Tibial nerve (tissue), 4 donors: ENCODE data around the gene MSI2.

ENCODE experiments used
- EP300 ChIP-seq, 2 donors: sonication (generic); formaldehyde crosslinking; IDR thresholded peaks; one replicate each; pipeline ENCODE4 v1.6.1; 2017; ENCODE audit warnings: antibody characterized with exemption in 2 of 2, mild to moderate bottlenecking in 1 of 2
- POLR2A ChIP-seq, 2 donors: fragments of 450-650 bp; IDR thresholded peaks; one replicate each; pipeline ENCODE4 v1.6.1; 2017; ENCODE audit warnings: antibody characterized with exemption in 2 of 2, mild to moderate bottlenecking in 2 of 2, moderate library complexity in 2 of 2
- TF ChIP-seq, protein P1 (sequence below), 5 experiments: fragments of 200-600 bp in 3 of 5; fragments of 450-650 bp in 2 of 5; sonication (generic) in 3 of 5; IDR thresholded peaks; one replicate each; pipeline ENCODE4 v1.5.1; 2016 to 2019; ENCODE audit warnings: antibody characterized with exemption in 5 of 5, mild to moderate bottlenecking in 3 of 5, moderate library complexity in 2 of 5

DNA sequence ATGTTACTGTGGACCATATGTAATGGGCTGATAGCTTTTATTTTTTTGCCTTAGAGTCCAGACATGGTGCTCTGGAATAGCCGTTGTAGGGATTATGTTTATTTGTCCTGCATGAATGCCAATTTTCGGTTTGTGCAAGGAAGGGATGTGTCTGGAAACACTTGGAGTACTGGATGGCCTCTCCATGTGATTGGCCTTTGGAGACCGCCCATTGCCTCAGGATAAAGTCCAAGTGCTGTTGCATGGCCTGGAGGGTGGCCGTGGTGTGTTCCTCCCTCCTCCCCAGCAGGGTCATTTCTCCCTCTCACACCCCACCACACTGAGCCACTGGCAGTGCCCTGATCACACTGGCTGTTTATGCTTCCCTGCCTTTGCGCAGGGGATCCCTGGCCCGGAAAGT lies 93.9 kb downstream of the MSI2 start:
- TF ChIP-seq, protein P1, sequence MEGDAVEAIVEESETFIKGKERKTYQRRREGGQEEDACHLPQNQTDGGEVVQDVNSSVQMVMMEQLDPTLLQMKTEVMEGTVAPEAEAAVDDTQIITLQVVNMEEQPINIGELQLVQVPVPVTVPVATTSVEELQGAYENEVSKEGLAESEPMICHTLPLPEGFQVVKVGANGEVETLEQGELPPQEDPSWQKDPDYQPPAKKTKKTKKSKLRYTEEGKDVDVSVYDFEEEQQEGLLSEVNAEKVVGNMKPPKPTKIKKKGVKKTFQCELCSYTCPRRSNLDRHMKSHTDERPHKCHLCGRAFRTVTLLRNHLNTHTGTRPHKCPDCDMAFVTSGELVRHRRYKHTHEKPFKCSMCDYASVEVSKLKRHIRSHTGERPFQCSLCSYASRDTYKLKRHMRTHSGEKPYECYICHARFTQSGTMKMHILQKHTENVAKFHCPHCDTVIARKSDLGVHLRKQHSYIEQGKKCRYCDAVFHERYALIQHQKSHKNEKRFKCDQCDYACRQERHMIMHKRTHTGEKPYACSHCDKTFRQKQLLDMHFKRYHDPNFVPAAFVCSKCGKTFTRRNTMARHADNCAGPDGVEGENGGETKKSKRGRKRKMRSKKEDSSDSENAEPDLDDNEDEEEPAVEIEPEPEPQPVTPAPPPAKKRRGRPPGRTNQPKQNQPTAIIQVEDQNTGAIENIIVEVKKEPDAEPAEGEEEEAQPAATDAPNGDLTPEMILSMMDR (IDR thresholded peaks at IDR 0.05), result no peak
- no peak for TF ChIP-seq EP300 (IDR thresholded peaks at IDR 0.05)
- no peak for TF ChIP-seq POLR2A (IDR thresholded peaks at IDR 0.05)
